Kidney epithelial cell (primary cell): ENCODE results near the gene MKKS. TPM values are rescaled to one million over a fixed set of nuclear protein-coding genes. Genes with fewer than 3 reads are reported as not detected.

Experiments
- DNase-seq: peaks from one replicate; pipeline ENCODE4 v3.0.0-alpha.2; 2010; ENCODE audit warnings: low read depth
- H3K27me3 ChIP-seq: 2 replicates; pipeline ENCODE4 v1.6.0; 2011; ENCODE audit warnings: low read length; ENCODE audit not compliant: control insufficient read depth, insufficient read depth
- H3K36me3 ChIP-seq: 2 replicates; pipeline ENCODE4 v1.5.1; 2011; ENCODE audit warnings: low read length; ENCODE audit not compliant: control insufficient read depth, insufficient read depth
- H3K4me3 ChIP-seq: 2 replicates; pipeline ENCODE4 v1.5.1; 2011; ENCODE audit warnings: low read depth, mild to moderate bottlenecking, control low read depth, low read length
- CTCF ChIP-seq: IDR thresholded peaks from 2 replicates; pipeline ENCODE4 v1.5.1; 2011; ENCODE audit warnings: mild to moderate bottlenecking, moderate library complexity, low read length, control low read depth, inconsistent platforms; ENCODE audit not compliant: insufficient read depth, poor library complexity, severe bottlenecking
- total RNA-seq: library from RNA; depleted of rRNA; stranded (reverse); fragments of >200 nt; gene quantifications from 2 replicates; pipeline ENCODE4 v1.2.3, GENCODE V29; 2015

MKKS gene
- total RNA-seq, 1 donor from 2014 or later: 16.8 TPM

- no peaks in the 10 kb centered on the region for H3K36me3 ChIP-seq
- no peak for DNase-seq
- no peaks in the 10 kb centered on the region for H3K27me3 ChIP-seq
- no peak for TF ChIP-seq CTCF
- H3K4me3 ChIP-seq: no peak overlapping the region
Measured at GRCh38 chr20:10430704-10431103, 3.3 kb downstream of the MKKS start.

GRCh38 chr20:10430000-10430466 is 4.0 kb downstream of the MKKS start:
- Histone ChIP-seq H3K27me3 (no peaks in the 10 kb centered on the region), H3K36me3 (no peaks in the 10 kb centered on the region), H3K4me3 (no peak overlapping the region)
- no peak for TF ChIP-seq CTCF
- DNase-seq: no peak

- no peak overlapping the region for H3K4me3 ChIP-seq
- TF ChIP-seq CTCF: no peak
- no peak for DNase-seq
- no peaks in the 10 kb centered on the region for H3K36me3 ChIP-seq
- no peaks in the 10 kb centered on the region for H3K27me3 ChIP-seq
Measured at GRCh38 chr20:10429443-10429981, 4.5 kb downstream of the MKKS start.

- no peaks in the 10 kb centered on the region for H3K27me3 ChIP-seq
- no peak for DNase-seq
- H3K36me3 ChIP-seq: no peaks in the 10 kb centered on the region
- H3K4me3 ChIP-seq: no peak overlapping the region
- no peak for TF ChIP-seq CTCF
Measured at GRCh38 chr20:10428008-10428407, 6.0 kb downstream of the MKKS start.

GRCh38 chr20:10427060-10427692 is 6.8 kb downstream of the MKKS start:
- DNase-seq: no peak
- peak; percentile 76 for TF ChIP-seq CTCF
- no peak overlapping the region for H3K4me3 ChIP-seq

GRCh38 chr20:10423735-10424134 is 10.3 kb downstream of the MKKS start:
- no peak for DNase-seq
- H3K4me3 ChIP-seq: no peak overlapping the region
- TF ChIP-seq CTCF: no peak
- no peaks in the 10 kb centered on the region for H3K36me3 ChIP-seq
- no peaks in the 10 kb centered on the region for H3K27me3 ChIP-seq

More at GRCh38 chr20:10427060-10427692, 6.8 kb downstream of the MKKS start:
- H3K36me3 ChIP-seq: no peaks in the 10 kb centered on the region
- H3K27me3 ChIP-seq: no peaks in the 10 kb centered on the region
